Esophagus squamous epithelium (tissue), 5 donors: ENCODE measurements around the gene FAM216B. TPM values are rescaled to one million over a fixed set of nuclear protein-coding genes. Genes with fewer than 3 reads are reported as not detected.

Experiments used
- DNase-seq: peaks from one replicate; lab custom pipeline; 2025; lab: John Stamatoyannopoulos, UW
- H3K27ac ChIP-seq, 4 donors: fragments of 200-600 bp; sonication (generic); one replicate each; pipeline ENCODE4 v1.5.1; 2016 to 2019; ENCODE audit warnings: mild to moderate bottlenecking in 1 of 4
- H3K27me3 ChIP-seq, 4 donors: fragments of 200-600 bp; sonication (generic); 1 replicate in 3 of 4; 2 replicates in 1 of 4; pipeline versions ENCODE4 v1.5.1 to v1.6.0; 2017 to 2021; ENCODE audit warnings: antibody characterized with exemption in 1 of 4
- H3K36me3 ChIP-seq, 3 donors: fragments of 200-600 bp; sonication (generic); one replicate each; pipeline ENCODE4 v1.5.1; 2016 to 2019
- H3K4me1 ChIP-seq, 3 donors: fragments of 200-600 bp; sonication (generic); one replicate each; pipeline ENCODE4 v1.5.1; 2017 to 2019
- H3K4me3 ChIP-seq, 4 donors: fragments of 200-600 bp; sonication (generic); 1 replicate in 3 of 4; 2 replicates in 1 of 4; pipeline ENCODE4 v1.5.1; 2016 to 2019; ENCODE audit warnings: mild to moderate bottlenecking in 2 of 4, moderate library complexity in 1 of 4
- H3K9me3 ChIP-seq, 3 donors: fragments of 200-600 bp; sonication (generic); one replicate each; pipeline ENCODE4 v1.5.1; 2016 to 2019
- CTCF ChIP-seq, 6 experiments: fragments of 450-650 bp in 4 of 6; fragments of 200-600 bp in 2 of 6; sonication (generic) in 2 of 6; IDR thresholded peaks; one replicate each; pipeline ENCODE4 v1.5.1; 2016 to 2019; ENCODE audit warnings: antibody characterized with exemption in 6 of 6, mild to moderate bottlenecking in 4 of 6, moderate library complexity in 4 of 6
- POLR2A ChIP-seq, 4 donors: fragments of 450-650 bp; IDR thresholded peaks; one replicate each; pipeline ENCODE4 v1.6.1; 2017; ENCODE audit warnings: antibody characterized with exemption in 4 of 4, mild to moderate bottlenecking in 4 of 4, moderate library complexity in 3 of 4
- WGBS, 2 donors: methylation state at CpG; one replicate each; pipeline ENCODE4 v1.1.5; 2018; 5-methylcytosine and 5-hydroxymethylcytosine counted together
- intact Hi-C: fragments of 100-400 bp; cut with DNase I; formaldehyde crosslinking; loops from one replicate; pipeline ENCODE4 v1.15.0; 2022
- total RNA-seq, 4 donors: library from RNA; depleted of rRNA; stranded (reverse); fragments of >200 nt; gene quantifications; one replicate each; pipeline ENCODE4 v1.1.0, GENCODE V29; 2016
- donor health status: DM: yes; HTN: yes; CAD: no.

Gene FAM216B
- total RNA-seq, 4 donors from 2014 or later: not detected

- no peak for DNase-seq
- TF ChIP-seq CTCF (IDR thresholded peaks at IDR 0.05) (no peak), POLR2A (IDR thresholded peaks at IDR 0.05) (no peak)
- Histone ChIP-seq H3K4me3 (no peak overlapping the region), H3K4me1 (no peaks in the 10 kb centered on the region), H3K27ac (no peak overlapping the region), H3K27me3 (no peaks in the 10 kb centered on the region), H3K36me3 (no peaks in the 10 kb centered on the region), H3K9me3 (no peaks in the 10 kb centered on the region)
- 83 to 86% methylated on average over 2 of the region's 2 CpGs for WGBS, 2 donors
- intact Hi-C loops: no loop called here
Measured at GRCh38 chr13:42741914-42742313, 39.5 kb upstream of the FAM216B start.

DNA sequence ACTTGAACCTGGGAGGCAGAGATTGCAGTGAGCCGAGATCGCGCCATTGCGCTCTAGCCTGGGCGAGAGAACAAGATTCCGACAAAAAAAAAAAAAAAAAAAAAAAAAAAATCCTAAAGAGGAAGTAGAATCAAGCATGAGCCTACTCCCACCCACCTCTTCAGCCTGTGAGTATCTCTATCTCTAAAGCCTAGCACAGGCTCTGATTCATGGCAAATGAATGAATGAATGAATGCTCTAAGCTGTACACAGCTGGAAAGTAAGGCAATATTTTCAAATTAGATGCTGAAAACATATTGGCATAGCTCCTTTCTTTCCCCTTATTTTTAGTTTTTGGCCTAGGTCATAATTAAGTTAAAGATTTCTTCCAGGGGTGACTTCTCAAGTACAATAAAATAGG lies 35.7 kb upstream of the FAM216B start:
- Histone ChIP-seq H3K4me1 (peaks cover 0 to 3% (median 0%) of the 10 kb centered on the region in 3 donors), H3K27ac (no peak overlapping the region), H3K4me3 (no peak overlapping the region), H3K36me3 (no peaks in the 10 kb centered on the region), H3K9me3 (no peaks in the 10 kb centered on the region), H3K27me3 (peaks cover 0 to 2% (median 0%) of the 10 kb centered on the region in 4 donors)
- DNase-seq: no peak
- intact Hi-C loops: no loop called here
- 95 to 100% methylated on average over 3 to 6 of the region's 6 CpGs for whole genome bisulfite sequencing, 2 donors
- TF ChIP-seq CTCF (IDR thresholded peaks at IDR 0.05): no peak
- no peak for TF ChIP-seq POLR2A (IDR thresholded peaks at IDR 0.05)

DNA sequence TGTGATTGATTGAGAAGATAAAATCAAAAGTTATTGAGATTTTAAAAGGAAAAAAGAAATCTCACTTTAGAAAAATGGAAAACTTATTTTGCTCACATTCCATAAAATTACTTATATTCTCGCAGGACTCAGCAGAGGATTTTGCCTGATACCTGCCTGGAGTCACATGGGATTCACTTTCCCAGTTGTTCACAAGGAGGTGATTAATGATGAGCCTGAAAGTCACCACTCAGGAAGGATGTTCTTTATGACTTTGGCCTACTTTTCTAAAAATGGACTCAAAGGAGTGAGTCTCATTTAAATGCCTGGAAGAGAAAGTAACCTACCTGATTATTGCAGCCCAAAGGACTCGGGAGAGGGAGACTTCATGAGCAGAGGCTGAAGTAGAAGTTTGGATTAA lies 34.5 kb upstream of the FAM216B start:
- H3K9me3 ChIP-seq: no peaks in the 10 kb centered on the region
- no peak overlapping the region for H3K27ac ChIP-seq
- no peak overlapping the region for H3K4me3 ChIP-seq
- no peaks in the 10 kb centered on the region for H3K36me3 ChIP-seq
- TF ChIP-seq POLR2A (IDR thresholded peaks at IDR 0.05): no peak
- no peak for DNase-seq
- peaks cover 0 to 3% (median 0%) of the 10 kb centered on the region in 3 donors for H3K4me1 ChIP-seq
- intact Hi-C loops: no loop called here
- peaks cover 0 to 2% (median 0%) of the 10 kb centered on the region in 4 donors for H3K27me3 ChIP-seq
- 58 to 60% methylated on average over 2 of the region's 2 CpGs for WGBS, 2 donors

DNA sequence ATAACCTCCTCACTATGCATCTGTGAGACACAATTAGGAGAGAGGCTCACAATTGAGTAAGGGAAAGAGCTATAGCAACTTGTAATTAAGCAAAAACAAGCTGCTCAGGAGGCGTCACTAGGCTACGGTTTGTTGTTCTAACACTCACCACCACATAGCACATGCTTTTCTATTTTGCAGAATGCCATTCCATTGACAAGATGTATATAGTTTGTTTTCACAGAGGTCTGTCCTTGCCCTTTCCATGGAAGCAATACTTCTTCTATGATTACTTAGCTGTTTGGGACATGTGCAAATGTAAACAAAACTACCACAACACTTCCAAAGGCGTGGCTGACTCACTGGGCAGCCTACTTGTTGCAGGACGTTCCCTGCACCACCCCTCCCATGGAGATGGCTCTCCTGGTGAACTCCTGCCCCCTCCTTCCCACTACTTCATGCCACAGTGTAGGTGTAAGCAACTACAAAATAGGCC lies 33.9 kb upstream of the FAM216B start:
- Histone ChIP-seq H3K4me3 (no peak overlapping the region), H3K9me3 (no peaks in the 10 kb centered on the region), H3K4me1 (peaks cover 0 to 3% (median 0%) of the 10 kb centered on the region in 3 donors), H3K36me3 (no peaks in the 10 kb centered on the region), H3K27ac (no peak overlapping the region), H3K27me3 (peaks cover 0 to 2% (median 0%) of the 10 kb centered on the region in 4 donors)
- WGBS, 2 donors: 32 to 34% methylated on average over 4 of the region's 4 CpGs
- TF ChIP-seq POLR2A (IDR thresholded peaks at IDR 0.05): no peak
- TF ChIP-seq CTCF (IDR thresholded peaks at IDR 0.05): no peak
- intact Hi-C loops: no loop called here
- DNase-seq: no peak

GRCh38 chr13:42750794-42751193 lies 30.6 kb upstream of the FAM216B start:
- Histone ChIP-seq H3K36me3 (no peaks in the 10 kb centered on the region), H3K4me3 (no peak overlapping the region), H3K4me1 (peaks cover 0 to 3% (median 0%) of the 10 kb centered on the region in 3 donors), H3K27me3 (peaks cover 0 to 2% (median 0%) of the 10 kb centered on the region in 4 donors), H3K27ac (no peak overlapping the region), H3K9me3 (no peaks in the 10 kb centered on the region)
- intact Hi-C loops: no loop called here
- TF ChIP-seq POLR2A (IDR thresholded peaks at IDR 0.05) (no peak), CTCF (IDR thresholded peaks at IDR 0.05) (no peak)
- DNase-seq: no peak
- 24 to 55% methylated on average over 5 of the region's 5 CpGs for WGBS, 2 donors

GRCh38 chr13:42751693-42752092 lies 29.7 kb upstream of the FAM216B start:
- no peak for DNase-seq
- H3K27me3 ChIP-seq: peaks cover 0 to 2% (median 0%) of the 10 kb centered on the region in 4 donors
- H3K4me1 ChIP-seq: peaks cover 0 to 3% (median 0%) of the 10 kb centered on the region in 3 donors
- 85 to 86% methylated on average over 3 of the region's 3 CpGs for WGBS, 2 donors
- intact Hi-C loops: no loop called here
- H3K27ac ChIP-seq: no peak overlapping the region
- H3K9me3 ChIP-seq: no peaks in the 10 kb centered on the region
- H3K4me3 ChIP-seq: no peak overlapping the region
- H3K36me3 ChIP-seq: no peaks in the 10 kb centered on the region
- no peak for TF ChIP-seq CTCF (IDR thresholded peaks at IDR 0.05)
- no peak for TF ChIP-seq POLR2A (IDR thresholded peaks at IDR 0.05)
